Cardiac muscle cell (in vitro differentiated cells and primary cell): ENCODE measurements around the gene EXPH5. TPM values are rescaled to one million over a fixed set of nuclear protein-coding genes. Genes with fewer than 3 reads are reported as not detected.

ENCODE experiments used
- DNase-seq, 2 donors: peaks; one replicate each; pipeline versions ENCODE4 v3.0.0 to v3.0.0-alpha.2; 2010 to 2017; ENCODE audit warnings: low read depth in 1 of 2, low spot score in 1 of 2
- H3K27ac ChIP-seq: fragments of 200-600 bp; sonication (generic); 2 replicates; pipeline ENCODE4 v1.5.1; 2016
- H3K27me3 ChIP-seq: fragments of 200-600 bp; sonication (generic); 2 replicates; pipeline ENCODE4 v1.6.0; 2016; ENCODE audit warnings: control low read depth
- H3K36me3 ChIP-seq: fragments of 200-600 bp; sonication (generic); 2 replicates; pipeline ENCODE4 v1.5.1; 2016; ENCODE audit warnings: control low read depth
- H3K4me1 ChIP-seq: fragments of 200-600 bp; sonication (generic); 2 replicates; pipeline ENCODE4 v1.8.1; 2017; ENCODE audit warnings: low read depth, mild to moderate bottlenecking, mixed run types
- H3K4me3 ChIP-seq: fragments of 200-600 bp; sonication (generic); 2 replicates; pipeline ENCODE4 v1.5.1; 2016; ENCODE audit warnings: mild to moderate bottlenecking
- H3K9me3 ChIP-seq: fragments of 200-600 bp; sonication (generic); 2 replicates; pipeline ENCODE4 v1.5.1; 2017; ENCODE audit warnings: low read depth, mild to moderate bottlenecking, control low read depth
- polyA plus RNA-seq: library from polyadenylated mRNA; unstranded; fragments of >200 nt; fragmentation: Nextera tagmentation; extraction: Ambion mirVana; gene quantifications from 2 replicates; pipeline ENCODE4 v1.2.1, GENCODE V29; 2016
- total RNA-seq: library from RNA; depleted of rRNA; stranded (reverse); fragments of >200 nt; gene quantifications from 2 replicates; pipeline ENCODE4 v1.2.3, GENCODE V29; 2016
- TF ChIP-seq, protein P1 (sequence below): IDR thresholded peaks from 2 replicates; pipeline ENCODE4 v1.5.1; 2012; ENCODE audit warnings: low read depth, mild to moderate bottlenecking, low read length

EXPH5 gene
- total and polyA plus RNA-seq, 2 experiments from 2014 or later = 2.6 to 7.7 TPM

DNA sequence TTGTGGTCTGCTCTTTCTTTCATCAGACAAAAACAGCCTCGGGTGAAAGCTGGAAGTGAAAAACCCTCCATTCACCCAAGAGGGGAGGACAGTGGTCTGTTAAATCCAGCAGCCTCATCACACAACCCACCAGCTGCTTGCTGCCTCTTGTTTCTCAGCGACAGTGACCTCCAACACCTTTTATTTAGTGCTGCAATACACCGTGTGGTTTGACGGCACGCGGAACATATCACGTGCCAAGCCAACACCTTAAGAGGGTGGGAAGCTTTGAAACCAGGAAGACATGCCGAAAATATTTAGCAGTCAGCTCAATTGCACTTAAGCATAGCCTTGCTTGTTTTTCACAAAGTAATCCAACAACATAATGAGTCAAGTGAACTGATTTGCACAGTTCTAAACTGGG is 55.5 kb downstream of the EXPH5 start:
- TF ChIP-seq, protein P1, sequence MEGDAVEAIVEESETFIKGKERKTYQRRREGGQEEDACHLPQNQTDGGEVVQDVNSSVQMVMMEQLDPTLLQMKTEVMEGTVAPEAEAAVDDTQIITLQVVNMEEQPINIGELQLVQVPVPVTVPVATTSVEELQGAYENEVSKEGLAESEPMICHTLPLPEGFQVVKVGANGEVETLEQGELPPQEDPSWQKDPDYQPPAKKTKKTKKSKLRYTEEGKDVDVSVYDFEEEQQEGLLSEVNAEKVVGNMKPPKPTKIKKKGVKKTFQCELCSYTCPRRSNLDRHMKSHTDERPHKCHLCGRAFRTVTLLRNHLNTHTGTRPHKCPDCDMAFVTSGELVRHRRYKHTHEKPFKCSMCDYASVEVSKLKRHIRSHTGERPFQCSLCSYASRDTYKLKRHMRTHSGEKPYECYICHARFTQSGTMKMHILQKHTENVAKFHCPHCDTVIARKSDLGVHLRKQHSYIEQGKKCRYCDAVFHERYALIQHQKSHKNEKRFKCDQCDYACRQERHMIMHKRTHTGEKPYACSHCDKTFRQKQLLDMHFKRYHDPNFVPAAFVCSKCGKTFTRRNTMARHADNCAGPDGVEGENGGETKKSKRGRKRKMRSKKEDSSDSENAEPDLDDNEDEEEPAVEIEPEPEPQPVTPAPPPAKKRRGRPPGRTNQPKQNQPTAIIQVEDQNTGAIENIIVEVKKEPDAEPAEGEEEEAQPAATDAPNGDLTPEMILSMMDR = no peak
- Histone ChIP-seq H3K4me3 (no peak overlapping the region), H3K27me3 (no peaks in the 10 kb centered on the region), H3K36me3 (no peaks in the 10 kb centered on the region), H3K4me1 (peaks cover 17% of the 10 kb centered on the region), H3K9me3 (no peaks in the 10 kb centered on the region), H3K27ac (peak overlapping the region; percentile 65)
- no peak for DNase-seq

DNA sequence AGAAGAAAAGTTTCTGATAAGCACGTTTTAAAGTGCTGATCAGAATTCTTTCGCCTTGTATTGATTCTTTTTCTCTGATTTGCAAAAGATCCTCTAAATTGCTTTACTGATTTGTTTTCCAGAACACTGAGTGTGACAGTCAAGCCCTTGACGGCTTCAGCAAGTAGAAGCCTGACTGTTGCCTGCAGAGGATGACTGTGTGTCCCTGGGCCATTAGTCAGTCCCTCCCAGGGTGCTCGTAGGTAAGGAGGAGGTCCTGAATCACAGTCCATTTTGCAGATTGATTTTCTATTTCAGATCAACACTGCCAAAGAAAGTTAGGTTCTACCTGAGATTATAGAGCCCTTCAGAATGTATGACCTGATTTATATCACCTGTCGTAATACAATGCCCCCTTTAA is 56.8 kb downstream of the EXPH5 start:
- Histone ChIP-seq H3K27ac (no peak overlapping the region), H3K4me3 (no peak overlapping the region), H3K27me3 (no peaks in the 10 kb centered on the region), H3K36me3 (no peaks in the 10 kb centered on the region), H3K9me3 (no peaks in the 10 kb centered on the region), H3K4me1 (peaks cover 17% of the 10 kb centered on the region)
- no peak for DNase-seq
- TF ChIP-seq, protein P1 = no peak

DNA sequence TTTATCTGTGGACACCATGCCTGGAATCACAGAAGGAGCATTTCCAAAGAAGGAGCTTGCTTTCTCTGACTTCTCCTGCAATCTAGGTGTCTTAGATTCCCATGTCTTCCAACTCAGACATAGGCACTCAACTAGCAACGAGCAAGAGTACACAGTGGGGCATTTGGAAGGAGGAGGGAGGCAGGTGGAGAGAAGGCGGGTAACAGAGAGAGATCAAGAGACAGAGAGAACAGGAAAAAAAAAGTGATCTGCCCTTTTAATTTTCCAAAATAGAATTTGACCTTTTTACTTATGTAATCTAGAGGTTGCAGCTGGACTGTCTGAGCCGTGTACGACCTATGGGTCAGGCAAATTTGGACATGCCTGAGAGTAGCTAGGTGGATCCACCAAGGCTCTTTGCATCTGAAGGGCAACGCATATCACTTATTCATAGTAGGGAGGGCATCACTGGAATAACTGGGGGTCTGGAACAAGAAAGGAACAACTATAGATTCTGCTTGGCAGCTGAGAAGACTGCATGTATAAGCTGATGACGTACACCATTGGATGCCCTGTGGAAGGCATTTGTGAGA is 58.1 kb downstream of the EXPH5 start:
- Histone ChIP-seq H3K27ac (no peak overlapping the region), H3K4me3 (no peak overlapping the region), H3K9me3 (no peaks in the 10 kb centered on the region), H3K27me3 (no peaks in the 10 kb centered on the region), H3K4me1 (peaks cover 17% of the 10 kb centered on the region), H3K36me3 (no peaks in the 10 kb centered on the region)
- DNase-seq = no peak
- TF ChIP-seq, protein P1 = no peak

GRCh38 chr11:108534274-108534882 is 59.2 kb downstream of the EXPH5 start:
- Histone ChIP-seq H3K36me3 (no peaks in the 10 kb centered on the region), H3K9me3 (no peaks in the 10 kb centered on the region), H3K4me3 (no peak overlapping the region), H3K27ac (no peak overlapping the region), H3K4me1 (peaks cover 17% of the 10 kb centered on the region), H3K27me3 (no peaks in the 10 kb centered on the region)
- TF ChIP-seq, protein P1 = no peak
- no peak for DNase-seq

DNA sequence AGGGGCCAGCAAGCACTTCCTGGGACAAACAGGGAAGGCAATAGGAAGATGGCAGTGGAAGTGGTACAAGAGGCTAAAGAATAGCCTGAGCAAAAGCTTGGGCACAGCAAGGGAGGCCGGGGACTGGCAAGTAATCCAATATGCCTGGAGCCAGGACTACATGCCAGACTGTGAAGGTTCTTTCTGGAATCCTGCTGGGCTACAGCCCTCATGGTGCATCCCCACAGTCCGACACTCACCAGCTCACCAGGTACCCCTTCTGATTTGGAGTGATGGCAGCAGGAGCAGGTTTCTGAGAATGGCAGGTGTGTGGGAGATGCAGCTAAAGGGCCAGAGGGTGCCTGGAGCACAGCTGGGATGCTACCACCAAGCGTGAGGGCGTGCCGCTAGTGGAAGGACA is 63.1 kb downstream of the EXPH5 start:
- DNase-seq = no peak
- H3K9me3 ChIP-seq = no peaks in the 10 kb centered on the region
- H3K4me1 ChIP-seq = no peaks in the 10 kb centered on the region
- H3K4me3 ChIP-seq = no peak overlapping the region
- no peaks in the 10 kb centered on the region for H3K36me3 ChIP-seq
- no peak overlapping the region for H3K27ac ChIP-seq
- TF ChIP-seq, protein P1 = no peak
- no peaks in the 10 kb centered on the region for H3K27me3 ChIP-seq
